SH-SY5Y (cell line): ENCODE measurements around the gene OAF.

Experiments
- GATA2 ChIP-seq: IDR thresholded peaks from 2 replicates; pipeline ENCODE4 v1.6.1; 2011; ENCODE audit warnings: mild to moderate bottlenecking, low read depth, low read length
- GATA3 ChIP-seq: IDR thresholded peaks from 2 replicates; pipeline ENCODE4 v1.6.1; 2011; ENCODE audit warnings: low read depth, mild to moderate bottlenecking, low read length, moderate library complexity

DNA sequence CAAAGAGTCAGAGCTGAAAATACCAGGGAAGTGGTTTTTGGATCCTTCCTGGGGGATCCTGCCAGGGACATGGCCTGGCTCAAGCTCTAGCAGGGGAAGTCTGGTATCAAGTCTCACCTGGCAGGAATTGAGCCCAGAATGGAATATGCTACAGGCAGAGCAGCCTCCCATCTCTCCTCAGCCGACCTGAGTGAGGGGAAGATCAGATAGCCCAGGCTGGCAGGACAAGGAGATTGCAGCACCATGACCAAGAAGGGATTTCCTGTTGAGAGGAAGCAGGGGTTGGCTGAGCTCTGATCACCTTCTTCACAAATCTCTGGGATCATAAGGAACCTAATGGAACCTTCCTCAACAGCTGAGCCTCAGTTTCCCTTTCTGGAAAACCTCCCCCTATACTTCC lies 13.0 kb downstream of the OAF start:
- TF ChIP-seq GATA2 (no peak), GATA3 (no peak)
